T-helper 1 cell treated with Interleukin-12 subunit alpha and Interleukin-12 subunit beta and Interleukin-4 antibody, amounts not matched to agents 30 μg/mL and 1 μg/mL, for 36 hours (primary cell): ENCODE measurements around the gene CAB39L.

Experiments used
- H3K27ac Mint-ChIP-seq: one replicate; pipeline ENCODE4 v1.8.0; 2021; ENCODE audit warnings: mild to moderate bottlenecking, mixed read lengths
- H3K27me3 Mint-ChIP-seq: one replicate; pipeline ENCODE4 v1.8.0; 2021; ENCODE audit warnings: low read depth, mixed read lengths
- H3K36me3 Mint-ChIP-seq: one replicate; pipeline ENCODE4 v1.8.0; 2021; ENCODE audit warnings: low read depth, mixed read lengths
- H3K4me1 Mint-ChIP-seq: one replicate; pipeline ENCODE4 v1.8.0; 2021; ENCODE audit warnings: low read depth, mixed read lengths
- H3K4me3 Mint-ChIP-seq: one replicate; pipeline ENCODE4 v1.8.0; 2021; ENCODE audit warnings: mild to moderate bottlenecking, moderate library complexity, mixed read lengths
- H3K9me3 Mint-ChIP-seq: one replicate; pipeline ENCODE4 v1.8.0; 2021; ENCODE audit warnings: mixed read lengths

CAB39L gene

DNA sequence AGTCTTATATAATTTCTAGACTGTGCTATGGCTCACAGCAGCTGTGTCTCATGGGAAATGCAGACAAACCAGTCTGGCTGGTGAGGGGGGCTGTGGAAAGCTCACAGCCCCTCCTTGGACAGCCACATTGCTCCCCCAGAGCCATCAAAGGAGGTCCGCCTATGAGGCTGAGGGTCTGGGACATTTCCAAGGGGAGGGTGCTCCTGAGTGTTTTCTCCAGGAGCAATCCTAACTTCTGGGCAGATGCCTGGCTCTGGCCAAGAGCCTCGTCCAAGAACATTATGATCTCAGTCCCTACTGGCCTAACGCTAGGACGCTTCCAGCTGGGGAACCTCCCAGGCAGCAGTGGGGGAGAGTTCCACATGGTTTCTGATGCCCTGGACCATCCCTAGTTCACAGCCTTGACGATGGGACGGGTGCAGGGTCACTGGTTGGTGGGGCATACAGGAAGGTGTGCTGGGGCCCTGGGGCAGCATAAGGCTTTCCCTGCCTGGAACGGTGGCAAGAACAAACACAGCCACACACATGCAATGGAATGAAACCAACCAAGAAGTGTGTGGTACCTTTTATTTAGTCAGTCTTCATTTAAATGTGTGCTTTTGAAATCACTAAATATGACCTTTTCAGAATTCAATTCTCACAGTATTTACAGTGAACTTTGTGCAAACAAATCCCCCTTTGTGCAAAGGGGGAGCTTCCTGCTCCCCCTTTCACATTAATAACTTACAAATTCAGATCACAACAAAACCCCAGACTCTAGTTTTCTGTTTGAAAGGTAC is 135.6 kb downstream of the CAB39L start:
- Mint-ChIP-seq H3K27ac (no peak overlapping the region), H3K27me3 (no peaks in the 10 kb centered on the region), H3K9me3 (no peaks in the 10 kb centered on the region), H3K4me1 (no peaks in the 10 kb centered on the region), H3K36me3 (no peaks in the 10 kb centered on the region), H3K4me3 (no peak overlapping the region)

DNA sequence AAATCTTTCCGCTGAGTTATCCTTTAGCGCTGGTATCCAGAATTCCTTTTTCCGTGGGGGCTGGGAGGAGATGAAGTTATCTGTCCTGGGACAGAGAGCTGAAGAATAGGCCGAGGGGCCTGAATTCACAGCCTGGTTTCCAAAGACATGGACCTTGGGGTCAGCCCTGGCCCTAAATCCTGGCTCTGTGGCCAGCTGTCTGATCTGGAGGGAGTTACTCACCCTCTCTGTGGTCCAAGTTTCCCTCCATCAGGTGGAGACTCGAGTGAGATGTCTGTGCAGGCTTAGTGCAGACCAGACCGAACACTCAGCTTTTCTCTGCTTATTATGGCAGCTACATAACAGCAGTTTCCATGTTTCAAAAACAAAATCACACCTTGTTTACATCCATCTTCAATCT is 136.5 kb downstream of the CAB39L start:
- no peaks in the 10 kb centered on the region for H3K36me3 Mint-ChIP-seq
- no peak overlapping the region for H3K27ac Mint-ChIP-seq
- no peaks in the 10 kb centered on the region for H3K27me3 Mint-ChIP-seq
- H3K4me3 Mint-ChIP-seq = no peak overlapping the region
- no peaks in the 10 kb centered on the region for H3K9me3 Mint-ChIP-seq
- H3K4me1 Mint-ChIP-seq = no peaks in the 10 kb centered on the region

DNA sequence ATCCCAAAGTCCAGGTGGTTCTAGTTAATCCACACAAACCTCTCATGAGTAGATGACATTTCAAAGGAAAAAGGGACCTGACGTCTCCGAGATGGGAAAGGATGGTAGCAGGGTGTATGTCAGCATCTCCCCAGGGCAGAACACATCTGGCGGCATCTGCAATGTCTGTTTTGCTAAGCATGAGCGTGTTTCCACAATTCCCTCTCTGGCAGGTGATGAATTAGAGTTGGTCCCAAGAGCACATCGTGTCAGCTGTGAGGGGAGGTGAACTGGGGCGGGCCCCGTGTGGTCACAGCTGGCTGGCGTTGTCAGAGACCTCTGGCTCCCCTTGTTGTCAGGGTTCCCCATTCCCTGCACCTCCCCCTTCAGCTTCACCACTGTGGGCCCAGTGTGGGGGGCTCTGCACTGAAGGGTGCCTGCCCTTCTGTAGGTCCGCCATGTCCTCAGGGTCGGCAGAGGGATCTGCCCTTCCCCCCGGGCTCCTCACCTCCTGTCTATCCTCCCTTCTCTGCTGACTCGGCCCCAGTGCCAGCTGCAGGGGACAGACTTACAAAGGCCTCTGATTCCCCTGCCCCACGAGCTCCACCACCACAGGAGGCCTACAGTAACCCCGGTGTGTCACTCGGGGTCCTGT is 138.0 kb downstream of the CAB39L start:
- Mint-ChIP-seq H3K36me3 (no peaks in the 10 kb centered on the region), H3K4me3 (no peak overlapping the region), H3K27me3 (no peaks in the 10 kb centered on the region), H3K9me3 (no peaks in the 10 kb centered on the region), H3K27ac (no peak overlapping the region), H3K4me1 (peaks cover 9% of the 10 kb centered on the region)

DNA sequence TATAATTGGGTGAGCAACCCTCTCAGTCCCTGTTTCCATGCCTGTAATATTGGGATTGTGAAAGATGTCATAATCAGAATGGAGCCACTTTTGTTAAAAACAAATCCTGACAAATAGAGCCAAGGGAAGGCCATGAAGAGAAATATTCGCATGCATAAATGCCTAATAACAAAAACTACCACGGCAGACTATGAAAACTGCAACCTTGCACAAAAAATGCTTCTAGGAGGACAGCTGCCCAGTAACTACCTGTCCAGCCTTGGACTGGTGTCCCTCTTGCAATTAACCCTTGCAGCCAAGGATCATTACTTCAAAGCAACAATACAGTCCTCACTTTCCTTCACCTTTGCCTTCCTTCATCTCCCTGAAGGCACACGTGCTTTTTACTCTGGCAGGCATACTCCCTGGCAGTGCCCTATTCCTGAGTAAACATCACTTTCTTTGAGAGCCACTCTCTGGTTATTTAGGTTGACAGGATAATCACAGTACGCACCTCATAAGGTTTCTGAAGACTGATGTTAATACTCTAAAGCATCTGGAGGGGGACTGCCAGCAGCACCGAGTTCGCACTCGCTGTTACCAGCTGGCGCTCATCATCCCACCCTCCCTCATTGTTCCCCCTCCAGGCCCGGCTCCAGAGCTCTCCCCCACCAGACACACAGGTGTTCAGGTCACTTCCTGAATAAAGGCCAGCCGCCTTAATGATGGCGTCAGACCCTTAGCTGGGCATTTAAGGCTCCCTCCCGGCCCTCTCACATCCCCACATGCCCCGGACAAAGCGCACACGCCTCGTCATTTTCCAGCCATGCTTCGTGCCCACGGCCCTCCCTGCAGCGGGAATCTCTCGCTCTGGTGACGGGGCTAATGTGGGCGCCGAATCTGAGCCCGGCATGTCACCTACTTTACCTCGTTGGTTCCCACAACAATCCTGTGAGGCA is 138.8 kb downstream of the CAB39L start:
- Mint-ChIP-seq H3K9me3 (no peaks in the 10 kb centered on the region), H3K27ac (no peak overlapping the region), H3K36me3 (no peaks in the 10 kb centered on the region), H3K4me3 (no peak overlapping the region), H3K27me3 (no peaks in the 10 kb centered on the region), H3K4me1 (peaks cover 9% of the 10 kb centered on the region)

DNA sequence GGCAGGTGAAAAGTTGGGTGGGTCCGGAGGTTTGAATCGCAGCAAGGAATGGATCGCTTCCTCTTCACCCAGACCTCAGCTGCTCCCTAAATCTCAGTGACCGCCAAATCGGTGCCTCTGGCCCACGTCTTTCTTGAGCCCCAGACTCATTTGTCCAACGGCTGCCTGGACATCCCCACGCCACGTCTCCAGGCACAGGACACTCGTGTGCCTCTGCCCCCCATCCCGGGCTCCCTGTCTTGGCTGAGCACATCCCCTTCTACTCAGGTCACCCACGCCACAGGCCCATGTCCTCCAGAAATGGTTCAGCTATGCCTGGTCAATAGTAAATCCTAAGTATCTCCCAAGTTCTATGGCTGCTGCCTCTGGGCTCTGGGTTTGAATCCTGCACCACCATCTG is 139.5 kb downstream of the CAB39L start:
- Mint-ChIP-seq H3K9me3 (no peaks in the 10 kb centered on the region), H3K36me3 (no peaks in the 10 kb centered on the region), H3K27ac (no peak overlapping the region), H3K4me3 (no peak overlapping the region), H3K4me1 (peaks cover 9% of the 10 kb centered on the region), H3K27me3 (no peaks in the 10 kb centered on the region)

DNA sequence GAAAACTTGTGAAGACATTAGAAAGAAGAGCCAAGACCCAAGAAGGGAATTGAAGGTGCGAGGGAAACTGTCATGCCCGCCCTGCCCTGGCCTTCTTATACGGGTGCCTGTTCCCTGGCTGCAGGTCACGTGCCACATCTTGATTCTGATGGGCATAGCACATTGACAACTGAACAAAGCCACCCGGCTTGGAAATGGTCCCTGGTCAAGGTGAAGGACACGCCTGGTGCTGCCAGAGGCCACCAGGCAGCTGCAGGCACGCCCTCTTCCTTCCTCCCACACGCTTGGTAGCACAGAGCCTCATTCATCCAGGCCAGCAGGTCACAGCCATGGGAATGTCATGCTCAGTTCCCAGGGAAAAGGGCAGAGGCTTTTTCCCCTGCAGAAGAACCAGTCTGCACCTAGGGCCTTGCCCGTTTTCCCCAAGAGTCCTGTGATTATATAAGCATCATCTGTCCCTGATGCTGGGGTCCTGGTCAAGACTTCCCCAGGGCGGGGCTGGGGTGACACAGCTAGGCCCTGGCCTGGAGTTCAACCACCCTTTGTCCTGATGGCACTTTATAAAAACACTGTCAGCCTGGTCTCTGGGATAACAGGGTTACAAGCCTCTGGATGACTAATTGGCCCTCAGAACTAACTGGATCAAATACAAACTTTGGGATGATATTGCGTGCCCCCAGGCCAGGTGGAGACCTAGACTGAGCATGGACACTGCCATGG is 140.2 kb downstream of the CAB39L start:
- no peak overlapping the region for H3K4me3 Mint-ChIP-seq
- H3K27ac Mint-ChIP-seq = no peak overlapping the region
- H3K27me3 Mint-ChIP-seq = no peaks in the 10 kb centered on the region
- H3K36me3 Mint-ChIP-seq = no peaks in the 10 kb centered on the region
- no peaks in the 10 kb centered on the region for H3K9me3 Mint-ChIP-seq
- H3K4me1 Mint-ChIP-seq = peaks cover 9% of the 10 kb centered on the region

DNA sequence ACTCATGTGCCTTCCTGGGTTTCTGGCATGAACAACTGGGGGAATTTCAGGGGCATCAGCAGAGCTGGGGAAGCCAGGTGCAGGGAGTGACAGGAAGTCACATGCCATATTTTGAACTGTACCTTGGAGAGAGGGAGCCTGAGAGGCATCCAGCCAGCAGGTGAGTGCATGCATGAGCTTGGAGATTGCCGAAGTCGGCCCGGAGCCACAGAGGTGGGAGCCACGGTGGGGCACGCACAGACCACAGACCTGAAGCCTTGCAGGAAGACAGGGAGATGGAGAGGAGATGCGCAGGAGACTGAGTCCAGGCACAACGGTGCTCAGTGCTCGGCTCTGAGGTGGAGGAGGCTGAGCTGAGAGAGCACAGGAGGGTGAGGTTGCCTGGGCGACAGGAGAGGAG is 141.0 kb downstream of the CAB39L start:
- Mint-ChIP-seq H3K27me3 (no peaks in the 10 kb centered on the region), H3K4me1 (peaks cover 9% of the 10 kb centered on the region), H3K36me3 (no peaks in the 10 kb centered on the region), H3K9me3 (no peaks in the 10 kb centered on the region), H3K27ac (no peak overlapping the region), H3K4me3 (no peak overlapping the region)

DNA sequence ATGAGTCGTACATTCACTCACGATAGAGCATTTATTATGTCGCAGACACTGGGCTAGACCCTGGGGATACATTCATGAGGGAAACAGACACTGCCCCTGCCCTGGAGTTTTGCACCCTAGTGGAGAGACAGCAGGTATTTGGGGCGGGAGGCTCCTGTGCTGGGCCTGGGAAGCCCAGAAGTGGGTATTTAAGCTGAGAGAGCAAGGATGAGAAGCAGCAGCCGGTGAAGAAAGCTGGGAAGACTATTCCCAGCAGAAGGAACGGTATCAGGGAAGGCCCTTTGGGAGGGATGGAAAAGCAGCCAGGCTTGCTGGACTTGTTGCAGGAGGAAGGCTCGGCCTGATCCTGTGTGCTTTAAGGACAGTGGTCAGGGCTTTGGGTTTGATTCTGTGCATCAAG is 141.6 kb downstream of the CAB39L start:
- Mint-ChIP-seq H3K36me3 (no peaks in the 10 kb centered on the region), H3K9me3 (no peaks in the 10 kb centered on the region), H3K27me3 (no peaks in the 10 kb centered on the region), H3K27ac (peak overlapping the region; percentile 46), H3K4me1 (peaks cover 9% of the 10 kb centered on the region), H3K4me3 (no peak overlapping the region)

DNA sequence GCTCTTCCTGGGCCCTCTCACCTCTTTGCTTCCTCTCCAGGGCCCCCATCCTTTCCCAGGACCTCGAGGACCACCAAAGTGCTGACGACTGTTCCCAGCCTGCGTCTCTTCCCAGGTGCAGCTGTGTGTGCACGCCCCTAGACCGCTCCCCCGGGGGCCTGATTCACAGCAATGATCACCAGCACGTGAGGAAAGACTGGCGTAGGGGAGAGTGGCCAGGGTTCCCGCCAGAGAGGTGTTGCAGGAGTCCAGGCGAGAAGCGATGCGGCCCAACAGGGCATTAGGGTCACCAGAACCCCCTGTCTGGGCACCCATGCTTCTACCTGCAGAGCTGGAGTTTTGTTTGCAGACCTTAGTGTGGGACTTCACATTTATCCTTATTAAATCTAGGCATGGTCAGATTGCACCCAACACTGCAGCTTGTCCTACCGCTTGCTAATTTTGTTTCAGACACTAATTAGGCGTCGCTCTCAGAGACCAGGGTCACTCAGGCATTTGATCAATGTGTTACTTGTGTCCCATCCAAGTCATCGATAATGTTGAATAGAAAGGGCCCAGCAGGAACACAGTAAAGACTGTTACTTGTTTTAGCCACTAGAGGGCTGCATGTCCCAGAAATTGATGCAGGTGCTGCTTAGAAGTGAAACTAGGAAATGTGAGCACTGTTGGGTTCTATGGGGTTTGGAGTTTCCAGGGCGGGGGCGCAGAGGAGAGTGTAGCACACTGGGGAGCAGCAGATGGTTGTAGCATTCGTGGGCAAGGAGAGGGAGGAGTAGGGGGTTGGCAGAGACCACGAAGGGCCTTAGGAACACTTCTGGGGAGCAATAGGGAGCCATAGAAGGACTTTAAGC is 142.9 kb downstream of the CAB39L start:
- no peaks in the 10 kb centered on the region for H3K9me3 Mint-ChIP-seq
- peak overlapping the region; percentile 79 for H3K27ac Mint-ChIP-seq
- H3K27me3 Mint-ChIP-seq = no peaks in the 10 kb centered on the region
- peak overlapping the region; percentile 57 for H3K4me3 Mint-ChIP-seq
- peaks cover 9% of the 10 kb centered on the region for H3K4me1 Mint-ChIP-seq
- H3K36me3 Mint-ChIP-seq = no peaks in the 10 kb centered on the region

DNA sequence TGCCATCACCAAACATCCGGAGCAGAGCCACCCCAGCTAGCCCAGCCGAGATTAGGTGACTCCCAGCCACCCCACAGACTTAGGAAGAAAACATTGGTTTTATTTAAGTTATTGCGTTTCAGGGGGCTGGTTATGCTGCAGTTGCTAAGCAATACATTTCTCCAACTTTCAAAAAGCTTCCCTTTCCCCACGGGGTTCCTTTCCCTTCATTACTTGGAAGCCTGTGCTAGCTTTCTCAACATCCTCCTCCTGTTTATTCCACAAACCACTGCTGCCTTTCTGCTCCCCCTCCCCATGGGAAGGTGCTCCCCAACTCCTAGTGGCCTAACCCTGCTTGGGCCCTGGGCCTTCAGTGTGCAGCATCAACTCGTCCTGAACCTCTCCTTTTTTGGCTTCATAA is 143.6 kb downstream of the CAB39L start:
- Mint-ChIP-seq H3K4me1 (peaks cover 9% of the 10 kb centered on the region), H3K36me3 (peaks cover 5% of the 10 kb centered on the region), H3K9me3 (no peaks in the 10 kb centered on the region), H3K4me3 (no peak overlapping the region), H3K27ac (no peak overlapping the region), H3K27me3 (no peaks in the 10 kb centered on the region)

DNA sequence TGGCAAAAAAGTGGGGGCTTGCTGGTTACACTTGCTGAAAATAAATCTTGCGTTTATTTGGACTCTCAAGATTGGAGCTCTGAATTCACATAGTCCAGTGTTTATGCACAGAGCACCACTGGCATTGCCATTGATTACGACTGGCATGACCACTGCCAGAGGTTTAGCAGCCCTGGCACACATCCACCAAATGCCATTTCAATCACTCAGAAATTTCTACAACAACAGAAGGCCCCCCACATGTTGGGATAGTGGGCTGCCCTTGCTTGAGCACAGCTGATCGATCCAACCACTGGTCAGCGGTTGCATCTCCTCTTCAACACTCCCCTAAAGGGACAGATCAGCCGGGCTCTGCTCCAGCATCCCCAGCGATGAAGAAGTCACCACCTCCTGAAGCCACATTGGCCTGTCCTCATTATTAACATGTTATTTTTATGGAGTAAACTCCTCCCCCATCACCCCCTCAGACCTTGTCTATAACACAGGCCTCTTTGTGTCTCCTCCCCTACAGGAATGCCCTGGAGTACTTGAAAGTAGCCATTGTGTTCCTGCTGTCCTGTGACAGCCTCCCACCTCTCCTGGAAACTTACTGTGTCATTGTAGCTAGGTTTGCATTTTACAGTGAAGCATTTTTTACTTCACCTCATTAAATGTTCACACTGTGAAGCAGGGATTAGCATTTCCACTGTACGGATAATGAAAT is 144.8 kb downstream of the CAB39L start:
- Mint-ChIP-seq H3K27ac (no peak overlapping the region), H3K27me3 (no peaks in the 10 kb centered on the region), H3K36me3 (peaks cover 5% of the 10 kb centered on the region), H3K4me3 (no peak overlapping the region), H3K4me1 (peaks cover 9% of the 10 kb centered on the region), H3K9me3 (no peaks in the 10 kb centered on the region)

DNA sequence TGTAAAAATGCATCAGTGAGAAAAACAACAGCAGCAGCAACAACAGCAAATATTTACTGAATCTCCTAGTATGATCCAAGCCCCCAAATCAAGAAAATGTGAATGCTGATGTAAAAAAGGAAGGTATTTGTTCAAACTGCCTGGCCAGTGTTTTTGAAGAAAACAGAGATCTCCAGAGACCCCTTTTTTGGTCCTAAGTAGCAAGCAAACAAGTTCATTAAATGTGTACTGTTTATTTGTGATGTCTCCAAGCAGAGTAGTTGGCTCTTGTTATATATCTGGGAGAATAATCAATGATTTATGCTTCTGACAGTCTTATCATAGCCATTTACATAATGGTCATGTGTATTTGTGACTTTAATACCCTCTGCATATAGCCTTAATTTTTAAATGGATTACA is 145.4 kb downstream of the CAB39L start:
- no peaks in the 10 kb centered on the region for H3K27me3 Mint-ChIP-seq

DNA sequence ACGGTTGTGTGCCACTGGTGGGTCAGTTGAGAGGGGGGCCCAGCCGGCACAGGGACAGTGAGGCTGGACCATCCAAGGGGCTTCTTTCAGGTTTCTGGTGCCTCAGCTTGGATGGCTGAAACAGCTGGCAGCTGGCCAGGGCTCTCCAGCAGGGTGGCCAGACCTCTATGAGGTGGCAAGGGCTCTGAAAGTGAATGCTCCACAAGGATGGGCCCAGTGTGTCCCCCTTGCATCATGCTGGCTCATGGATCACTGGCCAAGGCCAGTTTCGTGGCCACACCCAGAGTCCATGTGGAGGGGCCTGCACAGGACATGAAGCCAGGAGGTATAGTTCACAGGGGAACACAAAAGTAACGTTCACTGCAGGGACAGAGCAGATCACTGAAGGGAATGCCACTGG is 146.5 kb downstream of the CAB39L start:
- Mint-ChIP-seq H3K27ac (no peak overlapping the region), H3K4me1 (peaks cover 17% of the 10 kb centered on the region), H3K4me3 (no peak overlapping the region), H3K27me3 (no peaks in the 10 kb centered on the region), H3K36me3 (peaks cover 14% of the 10 kb centered on the region), H3K9me3 (no peaks in the 10 kb centered on the region)

More for the DNA sequence above, 145.4 kb downstream of the CAB39L start:
- H3K4me1 Mint-ChIP-seq = peaks cover 9% of the 10 kb centered on the region
- no peaks in the 10 kb centered on the region for H3K9me3 Mint-ChIP-seq
- no peak overlapping the region for H3K4me3 Mint-ChIP-seq
- no peak overlapping the region for H3K27ac Mint-ChIP-seq
- peaks cover 7% of the 10 kb centered on the region for H3K36me3 Mint-ChIP-seq
